Lower lobe of right lung (tissue), 2 donors: Measurements from ENCODE around the gene CDH15. TPM values are rescaled to one million over a fixed set of nuclear protein-coding genes. Genes with fewer than 3 reads are reported as not detected.

ENCODE experiments used
- ATAC-seq, 2 donors: fragments of 200-7000 bp; cut with Tn5 transposase; one replicate each; pipeline ENCODE4 v1.9.1; 2020 to 2022; ENCODE audit warnings: mild to moderate bottlenecking in 2 of 2, moderate library complexity in 2 of 2
- DNase-seq: peaks from one replicate; pipeline ENCODE4 v3.0.0-alpha.2; 2020
- H3K27ac ChIP-seq: fragments of 200-600 bp; one replicate; pipeline ENCODE4 v1.8.0; 2022
- H3K27me3 ChIP-seq: fragments of 200-600 bp; one replicate; pipeline ENCODE4 v1.8.0; 2022; ENCODE audit warnings: low read depth
- H3K36me3 ChIP-seq: fragments of 200-600 bp; one replicate; pipeline ENCODE4 v1.8.0; 2022; ENCODE audit warnings: mild to moderate bottlenecking
- H3K4me1 ChIP-seq: fragments of 200-600 bp; one replicate; pipeline ENCODE4 v1.8.0; 2022
- H3K4me3 ChIP-seq: fragments of 200-600 bp; one replicate; pipeline ENCODE4 v1.8.0; 2022; ENCODE audit warnings: mild to moderate bottlenecking
- H3K9me3 ChIP-seq: fragments of 200-600 bp; one replicate; pipeline ENCODE4 v1.8.0; 2022
- CTCF ChIP-seq: fragments of 200-600 bp; IDR thresholded peaks from one replicate; pipeline ENCODE4 v1.8.0; 2022; ENCODE audit warnings: antibody characterized with exemption, mild to moderate bottlenecking
- intact Hi-C: fragments of 100-400 bp; cut with DNase I; formaldehyde crosslinking; loops from one replicate; pipeline ENCODE4 v1.11.0; 2022
- total RNA-seq: library from RNA; stranded (reverse); fragmentation: NEBNext Ultra II Directional; extraction: Animal tissue kit (Norgen Biotek cat#: 25700); gene quantifications from one replicate; pipeline ENCODE4 v1.2.1, GENCODE V29; 2021
- donor health status: DM: no; HTN: yes; CAD: no; lungs with severe emphysema.

Gene CDH15
- total RNA-seq, 1 donor from 2014 or later = 0.50 TPM

DNA sequence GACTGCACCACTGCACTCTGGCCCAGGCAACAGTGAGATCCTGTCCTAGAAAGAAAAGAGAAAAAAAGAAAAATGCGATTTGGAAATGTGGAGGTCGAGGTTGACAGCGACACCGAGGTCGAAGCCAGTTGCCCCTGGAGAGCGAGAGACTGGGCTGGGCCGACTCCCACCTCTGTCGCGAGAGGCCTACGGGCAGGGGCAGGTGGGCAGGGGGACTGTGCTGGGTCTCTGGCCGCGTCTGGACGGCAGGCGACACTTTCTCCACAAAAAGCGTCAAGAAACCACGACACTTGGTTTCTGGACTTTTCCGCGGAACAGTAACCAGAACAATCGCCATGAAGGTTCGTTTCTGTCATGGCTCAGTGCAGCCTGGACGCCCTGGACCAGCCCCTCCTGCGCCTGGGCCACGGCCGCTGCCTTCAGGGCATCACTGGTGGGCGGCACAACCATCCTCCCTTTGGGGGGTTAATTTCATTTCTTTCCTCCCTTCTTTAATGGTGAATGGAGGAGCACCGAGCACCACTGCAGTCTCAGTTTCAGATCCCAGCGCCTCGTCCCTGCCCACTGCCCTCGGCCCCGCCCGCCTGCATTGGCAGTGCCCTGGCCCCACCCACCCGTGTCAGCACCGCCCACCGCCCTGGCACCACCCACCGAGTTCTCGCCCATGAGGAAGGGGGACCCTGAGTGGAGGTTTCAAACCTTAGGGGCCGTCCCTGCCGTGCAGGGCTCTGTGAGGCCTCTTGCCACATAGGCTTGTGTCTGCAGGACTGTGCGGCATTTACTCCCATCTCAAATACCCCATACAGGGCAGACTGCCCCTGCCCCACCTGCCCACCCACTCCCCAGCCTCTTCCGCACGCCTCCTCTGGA, 18.5 kb upstream of the CDH15 start:
- Histone ChIP-seq H3K4me1 (peaks cover 27% of the 10 kb centered on the region), H3K27ac (no peak overlapping the region), H3K4me3 (no peak overlapping the region), H3K27me3 (no peaks in the 10 kb centered on the region), H3K9me3 (no peaks in the 10 kb centered on the region), H3K36me3 (peaks cover 34% of the 10 kb centered on the region)
- ATAC-seq (no peak), DNase-seq (no peak)
- intact Hi-C loops = no loop called here
- no peak for TF ChIP-seq CTCF

DNA sequence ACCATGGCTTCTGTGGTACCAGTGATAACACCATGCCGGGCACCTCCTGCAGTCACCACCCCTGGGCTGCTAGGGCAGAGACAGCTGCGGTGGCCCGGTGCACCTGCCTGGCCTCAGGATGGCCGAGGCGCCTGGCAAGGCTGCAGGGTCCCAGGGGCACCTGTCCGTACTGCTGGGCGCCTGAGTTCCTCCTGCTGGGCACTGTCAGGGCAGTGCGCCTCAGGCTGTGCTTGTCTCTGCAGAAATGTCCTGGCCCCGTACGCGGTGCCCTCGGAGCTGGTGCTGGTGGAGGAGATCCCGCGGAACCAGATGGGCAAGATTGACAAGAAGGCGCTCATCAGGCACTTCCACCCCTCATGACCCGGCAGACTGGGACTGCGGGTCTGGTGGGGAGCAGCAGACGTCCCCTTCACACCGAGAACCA, 17.7 kb upstream of the CDH15 start:
- intact Hi-C loops = no loop called here
- no peak overlapping the region for H3K4me3 ChIP-seq

DNA sequence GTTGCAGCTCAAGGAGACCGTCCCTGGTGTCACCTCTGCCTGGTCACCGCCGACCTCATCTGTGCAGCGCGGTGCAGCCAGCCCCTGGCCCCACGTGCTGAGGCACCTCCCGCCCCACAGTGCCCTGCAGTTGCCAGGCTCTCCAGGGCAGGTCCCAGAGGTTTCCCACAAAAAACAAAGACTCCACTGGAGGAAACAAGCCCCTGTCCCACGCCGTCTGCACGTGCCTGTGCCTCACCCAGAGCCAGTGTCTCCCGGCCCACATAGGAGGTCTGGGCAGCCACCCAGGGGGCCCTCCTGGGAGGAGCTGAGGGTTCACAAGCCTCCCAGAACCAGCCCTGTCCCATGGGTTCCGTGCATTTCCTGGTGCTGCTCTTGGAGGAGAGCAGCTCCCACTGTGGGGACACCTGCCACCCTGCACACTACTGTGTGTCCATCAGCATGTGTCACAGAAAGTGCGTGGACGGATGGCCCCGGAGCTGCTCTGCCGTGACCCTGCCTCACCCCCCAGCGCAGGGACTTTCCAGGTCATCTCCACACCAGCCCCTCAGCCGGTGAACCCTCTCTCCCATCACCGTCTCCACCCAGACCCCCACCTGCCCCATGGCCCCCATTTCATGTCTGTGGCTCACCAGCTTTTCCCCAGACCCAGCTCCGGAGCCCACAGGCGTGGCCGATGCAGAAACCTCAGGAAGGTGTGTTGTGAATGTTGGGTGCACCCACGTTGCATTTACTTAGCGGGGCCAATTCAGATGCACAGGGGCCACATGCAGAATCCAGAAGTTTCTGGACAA, 17.0 kb upstream of the CDH15 start:
- peak; percentile 15 to 19 for ATAC-seq
- Histone ChIP-seq H3K4me3 (no peak overlapping the region), H3K27me3 (no peaks in the 10 kb centered on the region), H3K9me3 (no peaks in the 10 kb centered on the region), H3K27ac (no peak overlapping the region), H3K4me1 (peaks cover 27% of the 10 kb centered on the region), H3K36me3 (peaks cover 24% of the 10 kb centered on the region)
- DNase-seq = no peak
- intact Hi-C loops = no loop called here
- no peak for TF ChIP-seq CTCF

More for the DNA sequence above, 17.7 kb upstream of the CDH15 start:
- no peak overlapping the region for H3K27ac ChIP-seq
- peaks cover 27% of the 10 kb centered on the region for H3K4me1 ChIP-seq
- DNase-seq = no peak
- no peaks in the 10 kb centered on the region for H3K27me3 ChIP-seq
- no peak for TF ChIP-seq CTCF
- H3K36me3 ChIP-seq = peaks cover 29% of the 10 kb centered on the region
- H3K9me3 ChIP-seq = no peaks in the 10 kb centered on the region
- peak in 1 of 2 donors; percentile 3 for ATAC-seq

- DNase-seq = peak; percentile 68
- Histone ChIP-seq H3K27me3 (no peaks in the 10 kb centered on the region), H3K9me3 (no peaks in the 10 kb centered on the region), H3K27ac (no peak overlapping the region), H3K4me1 (peaks cover 27% of the 10 kb centered on the region), H3K4me3 (no peak overlapping the region), H3K36me3 (peaks cover 19% of the 10 kb centered on the region)
- intact Hi-C loops = no loop called here
- TF ChIP-seq CTCF = no peak
- ATAC-seq = peak; percentile 57 to 63
These were observed 16.3 kb upstream of the CDH15 start for GRCh38 chr16:89155184-89155679.

DNA sequence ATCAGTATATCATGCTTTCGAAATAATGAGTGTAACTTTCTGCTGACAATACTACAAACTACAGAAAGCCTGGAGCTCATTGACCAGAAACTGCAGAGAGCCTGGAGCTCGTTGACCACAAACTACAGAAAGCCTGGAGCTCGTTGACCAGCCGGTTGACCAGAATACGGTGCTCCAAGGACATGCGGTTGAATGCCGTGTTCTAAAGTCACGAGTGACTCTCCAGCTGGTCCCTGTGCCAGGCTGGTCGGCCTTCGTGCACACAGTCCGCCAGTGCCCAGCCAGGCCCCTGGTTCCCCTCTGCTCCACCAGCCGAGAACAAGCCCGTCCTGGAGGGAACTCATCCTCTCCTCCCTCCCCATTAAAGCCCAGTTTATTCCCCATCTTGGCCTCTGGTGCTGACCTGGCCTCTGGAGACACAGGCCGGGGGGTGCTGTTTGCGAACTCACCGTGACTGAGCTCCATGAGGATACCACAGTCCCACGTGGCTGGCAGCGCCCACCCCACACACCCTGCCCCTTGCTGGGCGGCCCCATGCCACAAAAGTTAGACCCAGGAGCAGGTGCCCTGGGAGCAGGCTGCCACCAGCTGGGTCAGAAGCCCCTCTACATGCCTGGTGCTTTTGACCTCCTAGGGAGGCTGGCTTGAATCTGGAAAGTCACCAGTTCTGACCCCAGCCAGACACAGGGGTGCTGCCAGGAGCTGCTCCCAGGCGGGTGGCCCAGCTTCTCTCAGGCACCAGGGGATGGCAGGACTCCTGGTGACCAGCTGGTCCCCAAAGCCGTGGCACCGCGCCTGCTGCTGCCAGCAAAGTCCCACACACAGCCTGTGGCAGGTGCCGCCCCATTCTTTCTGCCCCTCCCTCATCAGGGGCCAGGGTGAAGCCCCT, 15.5 kb upstream of the CDH15 start:
- Histone ChIP-seq H3K4me1 (peaks cover 27% of the 10 kb centered on the region), H3K36me3 (peaks cover 10% of the 10 kb centered on the region), H3K27me3 (no peaks in the 10 kb centered on the region), H3K4me3 (no peak overlapping the region), H3K27ac (peak overlapping the region; percentile 21), H3K9me3 (no peaks in the 10 kb centered on the region)
- no peak for TF ChIP-seq CTCF
- ATAC-seq (peak in 1 of 2 donors; percentile 6), DNase-seq (no peak)
- intact Hi-C loops = no loop called here
